Osteoblast (primary cell): ENCODE measurements around the gene PEX11B. TPM values are rescaled to one million over a fixed set of nuclear protein-coding genes. Genes with fewer than 3 reads are reported as not detected.

Experiments used
- DNase-seq: peaks from one replicate; pipeline ENCODE4 v3.0.0; 2011; ENCODE audit warnings: low spot score, mixed read lengths; ENCODE audit not compliant: insufficient read length; ENCODE audit errors: missing footprints
- H2AFZ ChIP-seq: 2 replicates; pipeline ENCODE4 v1.6.0; 2011; ENCODE audit warnings: mild to moderate bottlenecking, low read length
- H3K27ac ChIP-seq: 2 replicates; pipeline ENCODE4 v1.5.1; 2011; ENCODE audit warnings: mild to moderate bottlenecking, low read depth, low read length, moderate library complexity
- H3K27me3 ChIP-seq: 2 replicates; pipeline ENCODE4 v1.6.0; 2012; ENCODE audit warnings: mild to moderate bottlenecking, control low read depth, inconsistent platforms, low read length, moderate library complexity; ENCODE audit not compliant: insufficient read depth
- H3K36me3 ChIP-seq: 2 replicates; pipeline ENCODE4 v1.5.1; 2011; ENCODE audit warnings: mild to moderate bottlenecking, low read length, control low read depth, moderate library complexity; ENCODE audit not compliant: insufficient read depth
- H3K4me1 ChIP-seq: 2 replicates; pipeline ENCODE4 v1.5.1; 2011; ENCODE audit warnings: mild to moderate bottlenecking, low read length, control low read depth, moderate library complexity; ENCODE audit not compliant: insufficient read depth
- H3K4me2 ChIP-seq: 2 replicates; pipeline ENCODE4 v1.6.0; 2011; ENCODE audit warnings: mild to moderate bottlenecking, low read length; ENCODE audit not compliant: insufficient read depth
- H3K4me3 ChIP-seq: fragments of 200-600 bp; sonication (generic); 3 replicates; pipeline ENCODE4 v1.5.1; 2012; ENCODE audit warnings: mild to moderate bottlenecking, low read length, inconsistent platforms; ENCODE audit not compliant: insufficient read depth
- H3K79me2 ChIP-seq: 2 replicates; pipeline ENCODE4 v1.6.0; 2012; ENCODE audit warnings: mild to moderate bottlenecking, low read length, control low read depth, inconsistent platforms; ENCODE audit not compliant: insufficient read depth
- H3K9me3 ChIP-seq: 2 replicates; pipeline ENCODE4 v1.5.1; 2011; ENCODE audit warnings: low read depth, low read length, control low read depth
- H4K20me1 ChIP-seq: 2 replicates; pipeline ENCODE4 v1.6.0; 2012; ENCODE audit warnings: mild to moderate bottlenecking, low read length, control low read depth; ENCODE audit not compliant: insufficient read depth
- total RNA-seq: library from RNA; depleted of rRNA; stranded (reverse); fragments of >200 nt; gene quantifications from 2 replicates; pipeline ENCODE4 v1.2.3, GENCODE V29; 2012
- TF ChIP-seq, protein P1 (sequence below): IDR thresholded peaks from 2 replicates; pipeline ENCODE4 v1.5.1; 2011; ENCODE audit warnings: mild to moderate bottlenecking, low read depth, low read length, moderate library complexity; ENCODE audit errors: extremely low read depth

The PEX11B gene
- total RNA-seq, 1 donor = 20.3 TPM

DNA sequence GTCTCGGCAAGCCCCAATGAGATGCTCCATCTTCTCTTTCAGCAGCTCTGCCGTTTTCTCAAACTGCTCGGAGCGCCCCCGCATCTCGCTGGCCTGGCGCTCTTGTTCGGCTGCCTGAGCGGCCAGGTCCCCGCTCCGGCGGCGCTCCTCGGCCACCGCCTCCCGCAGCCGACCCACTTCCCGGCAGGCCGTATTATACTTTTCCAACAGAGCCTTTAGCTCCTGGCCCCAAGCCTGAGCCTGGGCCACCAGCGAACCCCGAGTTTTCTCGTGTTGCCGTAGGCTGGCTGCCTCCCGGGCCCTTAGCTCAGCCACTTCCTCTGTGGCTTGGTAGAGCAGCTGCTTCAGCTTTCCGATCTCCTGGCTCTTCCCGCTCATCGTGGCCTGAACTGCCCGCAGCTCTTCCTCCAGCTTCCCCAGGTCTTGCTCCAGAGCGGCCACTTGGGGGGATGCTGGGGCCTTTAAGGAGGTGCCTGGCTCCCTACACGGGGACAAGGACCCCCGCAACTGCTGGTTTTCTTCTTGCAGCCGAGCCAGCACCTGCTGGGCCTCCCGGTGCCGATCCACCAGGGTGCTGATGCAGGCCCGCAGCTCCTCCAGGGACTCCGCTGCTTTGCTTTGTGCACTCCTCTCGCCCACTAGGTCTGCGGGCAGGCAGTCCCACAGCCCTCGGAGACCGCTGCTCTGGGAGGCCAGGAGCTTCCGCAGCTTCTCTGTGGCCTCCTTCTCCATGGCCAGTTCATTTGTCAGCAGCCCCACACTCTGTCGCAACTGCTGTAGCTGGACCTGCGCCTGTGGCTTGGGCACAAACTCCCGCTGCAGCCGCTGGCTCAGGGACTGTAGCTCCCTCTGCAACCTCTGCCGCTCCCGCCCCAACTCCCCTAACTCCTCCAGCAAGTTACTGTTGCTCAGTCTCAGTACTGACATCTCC lies 46.3 kb downstream of the PEX11B start:
- peaks cover 17% of the 10 kb centered on the region for H3K4me1 ChIP-seq
- DNase-seq = peak; percentile 92
- H2AFZ ChIP-seq = peak overlapping the region; percentile 97
- peak overlapping the region; percentile 40 for H3K27ac ChIP-seq
- H3K79me2 ChIP-seq = no peaks in the 10 kb centered on the region
- H4K20me1 ChIP-seq = no peaks in the 10 kb centered on the region
- peak overlapping the region; percentile 72 for H3K4me3 ChIP-seq
- H3K36me3 ChIP-seq = peaks cover 3% of the 10 kb centered on the region
- H3K27me3 ChIP-seq = no peaks in the 10 kb centered on the region
- TF ChIP-seq, protein P1, sequence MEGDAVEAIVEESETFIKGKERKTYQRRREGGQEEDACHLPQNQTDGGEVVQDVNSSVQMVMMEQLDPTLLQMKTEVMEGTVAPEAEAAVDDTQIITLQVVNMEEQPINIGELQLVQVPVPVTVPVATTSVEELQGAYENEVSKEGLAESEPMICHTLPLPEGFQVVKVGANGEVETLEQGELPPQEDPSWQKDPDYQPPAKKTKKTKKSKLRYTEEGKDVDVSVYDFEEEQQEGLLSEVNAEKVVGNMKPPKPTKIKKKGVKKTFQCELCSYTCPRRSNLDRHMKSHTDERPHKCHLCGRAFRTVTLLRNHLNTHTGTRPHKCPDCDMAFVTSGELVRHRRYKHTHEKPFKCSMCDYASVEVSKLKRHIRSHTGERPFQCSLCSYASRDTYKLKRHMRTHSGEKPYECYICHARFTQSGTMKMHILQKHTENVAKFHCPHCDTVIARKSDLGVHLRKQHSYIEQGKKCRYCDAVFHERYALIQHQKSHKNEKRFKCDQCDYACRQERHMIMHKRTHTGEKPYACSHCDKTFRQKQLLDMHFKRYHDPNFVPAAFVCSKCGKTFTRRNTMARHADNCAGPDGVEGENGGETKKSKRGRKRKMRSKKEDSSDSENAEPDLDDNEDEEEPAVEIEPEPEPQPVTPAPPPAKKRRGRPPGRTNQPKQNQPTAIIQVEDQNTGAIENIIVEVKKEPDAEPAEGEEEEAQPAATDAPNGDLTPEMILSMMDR = no peak
- H3K9me3 ChIP-seq = no peaks in the 10 kb centered on the region
- H3K4me2 ChIP-seq = peak overlapping the region; percentile 96

DNA sequence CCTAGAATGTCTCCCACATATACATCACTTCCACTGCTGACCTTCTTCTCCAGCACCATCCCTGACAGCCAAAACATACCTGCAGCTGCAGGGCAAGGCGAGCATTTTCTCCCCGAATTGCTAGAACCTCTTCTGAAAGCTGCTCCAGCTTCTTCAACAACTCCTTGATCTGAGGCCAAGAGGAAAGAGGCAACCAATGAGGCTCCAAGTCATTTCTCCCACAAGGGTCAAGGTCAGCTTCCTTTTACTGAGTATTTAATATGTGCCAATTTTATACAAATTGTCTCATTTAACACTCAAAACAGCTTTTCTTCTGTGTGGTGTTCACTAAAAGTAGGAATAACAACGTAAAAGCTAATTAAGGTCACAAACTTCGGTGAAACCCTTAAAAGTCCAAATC lies 50.3 kb downstream of the PEX11B start:
- H3K27me3 ChIP-seq = no peaks in the 10 kb centered on the region
- no peak overlapping the region for H2AFZ ChIP-seq
- H3K9me3 ChIP-seq = no peaks in the 10 kb centered on the region
- TF ChIP-seq, protein P1 = no peak
- no peak overlapping the region for H3K4me3 ChIP-seq
- DNase-seq = no peak
- H3K4me1 ChIP-seq = peaks cover 17% of the 10 kb centered on the region
- no peaks in the 10 kb centered on the region for H3K79me2 ChIP-seq
- H3K4me2 ChIP-seq = no peak overlapping the region
- no peak overlapping the region for H3K27ac ChIP-seq
- H4K20me1 ChIP-seq = no peaks in the 10 kb centered on the region
- H3K36me3 ChIP-seq = peaks cover 7% of the 10 kb centered on the region

DNA sequence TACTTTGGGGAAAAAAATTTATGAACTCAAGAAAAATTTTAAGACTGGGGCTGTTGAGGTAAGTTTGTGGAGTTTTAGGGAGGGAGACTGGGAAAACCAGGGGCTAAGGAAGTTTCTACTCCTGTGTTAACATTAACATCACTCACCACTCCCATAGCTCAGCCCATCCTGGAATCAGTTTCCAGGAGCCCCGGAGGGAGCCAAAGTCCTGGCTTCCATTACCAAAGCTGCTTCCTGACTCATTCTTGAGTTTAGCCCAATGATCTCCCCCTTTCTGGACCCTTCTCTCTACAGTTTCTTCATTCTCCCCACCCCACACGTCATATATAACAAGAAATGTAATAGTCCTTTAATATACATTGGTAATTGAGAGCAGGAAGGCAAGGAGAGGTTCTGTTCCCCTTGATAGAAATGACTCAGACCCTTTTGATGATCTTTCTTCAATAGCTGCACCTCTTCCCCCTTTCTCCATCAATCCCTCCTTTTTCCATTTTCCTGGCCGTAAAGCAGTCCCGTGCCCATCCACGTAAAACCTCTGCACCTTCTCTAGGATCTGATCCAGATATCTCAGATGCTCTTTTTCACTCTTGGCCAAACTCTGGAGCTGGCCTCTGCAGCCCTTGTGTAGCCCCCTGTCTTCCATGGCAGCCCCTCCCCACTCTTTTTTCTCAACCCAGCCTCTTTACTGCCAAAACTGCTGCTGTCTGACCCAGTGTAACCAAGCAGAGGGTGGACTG lies 55.1 kb downstream of the PEX11B start:
- no peak for DNase-seq
- Histone ChIP-seq H3K27me3 (no peaks in the 10 kb centered on the region), H3K36me3 (peaks cover 7% of the 10 kb centered on the region), H3K4me3 (no peak overlapping the region), H3K27ac (no peak overlapping the region), H3K4me1 (peaks cover 4% of the 10 kb centered on the region), H3K4me2 (no peak overlapping the region), H2AFZ (no peak overlapping the region), H3K79me2 (peaks cover 3% of the 10 kb centered on the region), H4K20me1 (no peaks in the 10 kb centered on the region), H3K9me3 (no peaks in the 10 kb centered on the region)
- TF ChIP-seq, protein P1 = no peak

Other genes starting within 250 kb of the PEX11B start
- gene PDZK1, start 211.3 kb downstream of the PEX11B start, total RNA-seq = 0.29 and 0.36 TPM in 2 replicates
- not detected in 2 replicates for gene CD160, start 199.2 kb downstream of the PEX11B start, total RNA-seq
- gene RNF115, start 94.6 kb downstream of the PEX11B start, total RNA-seq = 23.2 and 25.6 TPM in 2 replicates
- 54.3 and 63.1 TPM in 2 replicates for gene POLR3C, start 94.5 kb downstream of the PEX11B start, total RNA-seq
- gene NUDT17, start 73.1 kb downstream of the PEX11B start, total RNA-seq = 1.8 and 4.0 TPM in 2 replicates
- 15.2 and 17.4 TPM in 2 replicates for gene PIAS3, start 59.6 kb downstream of the PEX11B start, total RNA-seq
- gene ANKRD35, start 32.9 kb downstream of the PEX11B start, total RNA-seq = 1.4 and 2.1 TPM in 2 replicates
- gene ITGA10, start 8.7 kb downstream of the PEX11B start, total RNA-seq = 44.5 and 56.6 TPM in 2 replicates
- gene RBM8A, start 8.8 kb upstream of the PEX11B start, total RNA-seq = 49.8 and 54.3 TPM in 2 replicates
- 33.3 and 33.7 TPM in 2 replicates for gene LIX1L, start 39.3 kb upstream of the PEX11B start, total RNA-seq
- 0.59 and 1.1 TPM in 2 replicates for gene ANKRD34A, start 45.9 kb upstream of the PEX11B start, total RNA-seq
- gene POLR3GL, start 46.0 kb upstream of the PEX11B start, total RNA-seq = 9.4 and 13.3 TPM in 2 replicates
- gene TXNIP, start 77.9 kb upstream of the PEX11B start, total RNA-seq = 400 and 529 TPM in 2 replicates
- not detected in 2 replicates for gene HJV, start 103.0 kb upstream of the PEX11B start, total RNA-seq
- 5.1 and 6.2 TPM in 2 replicates for gene NBPF10, start 226.1 kb upstream of the PEX11B start, total RNA-seq